Natural killer cell (primary cell): Measurements from ENCODE around the gene SLC9A7. TPM values are rescaled to one million over a fixed set of nuclear protein-coding genes. Genes with fewer than 3 reads are reported as not detected.

Experiments used
- ATAC-seq, 3 donors: fragments of 150-1000 bp in 2 of 3; fragments of 200-7000 bp in 1 of 3; cut with Tn5 transposase; 1 replicate in 1 of 3; 2 replicates in 2 of 3; pipeline ENCODE4 v1.10.0; 2021; ENCODE audit warnings: mild to moderate bottlenecking in 2 of 3, moderate library complexity in 2 of 3
- DNase-seq, 2 donors: peaks; one replicate each; pipeline versions ENCODE4 v3.0.0 to v3.0.0-alpha.2; 2013 to 2021; ENCODE audit warnings: mixed read lengths in 1 of 2
- H3K27ac ChIP-seq: one replicate; pipeline ENCODE4 v1.5.1; 2013; ENCODE audit warnings: mild to moderate bottlenecking, low read length
- H3K27me3 ChIP-seq: one replicate; pipeline ENCODE4 v1.6.1; 2013; ENCODE audit warnings: low read length; ENCODE audit not compliant: control insufficient read depth, insufficient read depth
- H3K36me3 ChIP-seq: one replicate; pipeline ENCODE4 v1.6.1; 2013; ENCODE audit warnings: low read length; ENCODE audit not compliant: control insufficient read depth, insufficient read depth
- H3K4me1 ChIP-seq: one replicate; pipeline ENCODE4 v1.6.1; 2013; ENCODE audit warnings: low read length; ENCODE audit not compliant: control insufficient read depth, insufficient read depth
- H3K4me3 ChIP-seq: one replicate; pipeline ENCODE4 v1.5.1; 2013; ENCODE audit warnings: low read length
- H3K9me3 ChIP-seq: one replicate; pipeline ENCODE4 v1.6.1; 2013; ENCODE audit warnings: low read length; ENCODE audit not compliant: control insufficient read depth, insufficient read depth
- H3K27ac Mint-ChIP-seq, 2 donors: one replicate each; pipeline ENCODE4 v1.8.0; 2022; ENCODE audit warnings: mild to moderate bottlenecking in 2 of 2, mixed read lengths in 2 of 2, moderate library complexity in 1 of 2
- H3K27me3 Mint-ChIP-seq, 2 donors: one replicate each; pipeline ENCODE4 v1.8.0; 2022; ENCODE audit warnings: low read depth in 2 of 2, mixed read lengths in 2 of 2
- H3K36me3 Mint-ChIP-seq: one replicate; pipeline ENCODE4 v1.8.0; 2022; ENCODE audit warnings: mixed read lengths
- H3K4me1 Mint-ChIP-seq, 2 donors: one replicate each; pipeline ENCODE4 v1.8.0; 2022; ENCODE audit warnings: mixed read lengths in 2 of 2
- H3K4me3 Mint-ChIP-seq: one replicate; pipeline ENCODE4 v1.8.0; 2022; ENCODE audit warnings: mild to moderate bottlenecking, moderate library complexity, mixed read lengths
- H3K9me3 Mint-ChIP-seq, 2 donors: one replicate each; pipeline ENCODE4 v1.8.0; 2022; ENCODE audit warnings: mixed read lengths in 2 of 2
- CTCF ChIP-seq: fragments of 200-600 bp; IDR thresholded peaks from one replicate; pipeline ENCODE4 v1.8.0; 2022; ENCODE audit warnings: antibody characterized with exemption
- WGBS: methylation state at CpG from one replicate; pipeline ENCODE4 v1.1.7; 2013; ENCODE audit warnings: missing lambda C conversion rate; ENCODE audit not compliant: insufficient coverage; 5-methylcytosine and 5-hydroxymethylcytosine counted together
- intact Hi-C: fragments of 100-400 bp; cut with micrococcal nuclease; formaldehyde crosslinking; loops from one replicate; pipeline ENCODE4 v1.14.2; 2022
- total RNA-seq, 4 donors: library from RNA; stranded (reverse); fragments of 120-200 nt in 1 of 4; gene quantifications; one replicate each; pipeline versions ENCODE4 v1.2.3 to v1.2.4, GENCODE V29; 2013 to 2022

Gene SLC9A7
- total RNA-seq, 3 donors from 2014 or later (not counting 1 experiment from before 2014, with no cell fraction given) = 0.39 to 1.1 (median 0.75) TPM

- Mint-ChIP-seq H3K27me3 (peaks cover 7 to 58% of the 10 kb centered on the region in 2 donors), H3K27ac (no peak overlapping the region), H3K4me3 (no peak overlapping the region), H3K9me3 (no peaks in the 10 kb centered on the region), H3K36me3 (no peaks in the 10 kb centered on the region), H3K4me1 (peaks cover 3 to 7% of the 10 kb centered on the region in 2 donors)
- DNase-seq (no peak), ATAC-seq (no peak)
- H3K27me3 ChIP-seq = no peaks in the 10 kb centered on the region
- WGBS = 85% methylated on average over 1 of the region's 1 CpG
- H3K27ac ChIP-seq = no peak overlapping the region
- H3K36me3 ChIP-seq = no peaks in the 10 kb centered on the region
- intact Hi-C loops = no loop called here
- H3K4me1 ChIP-seq = peaks cover 5% of the 10 kb centered on the region
- H3K9me3 ChIP-seq = no peaks in the 10 kb centered on the region
- TF ChIP-seq CTCF = no peak
- H3K4me3 ChIP-seq = no peak overlapping the region
Measured at GRCh38 chrX:46630141-46630540, 128.8 kb downstream of the SLC9A7 start.

DNA sequence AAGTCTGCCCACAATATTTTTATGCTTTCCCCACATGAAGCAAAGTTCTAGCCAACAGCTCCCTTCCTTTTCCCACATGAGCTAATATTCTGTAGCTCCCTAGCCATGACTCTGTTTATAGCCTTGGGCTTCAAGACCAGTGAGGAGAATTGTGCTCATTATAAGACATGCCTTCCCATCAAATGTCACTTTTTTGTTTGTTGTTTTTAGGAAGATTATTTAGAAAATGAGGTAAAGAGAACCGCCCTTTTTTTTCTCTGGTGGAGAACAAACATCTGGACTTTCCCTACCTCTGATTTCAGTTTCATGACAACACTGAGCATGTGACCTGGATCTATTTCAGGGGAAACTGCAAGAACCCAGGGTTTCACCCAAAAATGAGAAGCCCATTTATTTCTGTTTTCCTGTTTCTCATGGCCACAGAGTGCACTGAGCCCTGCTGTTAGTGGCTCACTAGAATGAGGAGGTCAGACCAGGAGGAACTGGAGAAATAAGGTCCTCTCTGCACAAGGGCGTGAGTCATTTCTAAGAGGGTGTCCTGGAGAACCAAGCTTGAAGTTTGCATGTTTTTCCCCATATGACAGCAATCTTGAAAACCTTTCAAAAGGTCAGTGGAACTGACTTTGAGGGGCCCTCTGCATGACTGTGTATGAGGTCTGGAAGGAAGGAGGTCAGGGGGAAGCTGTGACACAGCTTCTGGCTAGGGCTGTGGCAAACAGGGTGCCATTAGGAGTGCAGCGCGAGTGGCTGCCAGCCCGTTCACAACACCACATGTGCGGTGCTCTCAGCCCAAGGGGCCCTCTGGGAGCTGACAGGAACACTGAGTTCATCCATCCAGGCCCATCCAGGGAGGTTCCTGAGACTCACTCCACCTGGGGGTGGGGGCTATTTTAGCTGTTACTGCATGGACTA is 130.2 kb downstream of the SLC9A7 start:
- Mint-ChIP-seq H3K27me3 (peaks cover 7 to 45% of the 10 kb centered on the region in 2 donors), H3K36me3 (no peaks in the 10 kb centered on the region), H3K4me1 (no peaks in the 10 kb centered on the region), H3K27ac (no peak overlapping the region), H3K4me3 (no peak overlapping the region), H3K9me3 (no peaks in the 10 kb centered on the region)
- TF ChIP-seq CTCF = no peak
- H3K36me3 ChIP-seq = no peaks in the 10 kb centered on the region
- intact Hi-C loops = no loop called here
- H3K27me3 ChIP-seq = no peaks in the 10 kb centered on the region
- peak in 1 of 2 donors; percentile 8 for DNase-seq
- H3K9me3 ChIP-seq = no peaks in the 10 kb centered on the region
- peak; percentile 29 to 62 (median 42) for ATAC-seq
- no peak overlapping the region for H3K4me3 ChIP-seq
- WGBS = 32% methylated on average over 5 of the region's 6 CpGs
- peaks cover 5% of the 10 kb centered on the region for H3K4me1 ChIP-seq
- peak overlapping the region; percentile 50 for H3K27ac ChIP-seq

DNA sequence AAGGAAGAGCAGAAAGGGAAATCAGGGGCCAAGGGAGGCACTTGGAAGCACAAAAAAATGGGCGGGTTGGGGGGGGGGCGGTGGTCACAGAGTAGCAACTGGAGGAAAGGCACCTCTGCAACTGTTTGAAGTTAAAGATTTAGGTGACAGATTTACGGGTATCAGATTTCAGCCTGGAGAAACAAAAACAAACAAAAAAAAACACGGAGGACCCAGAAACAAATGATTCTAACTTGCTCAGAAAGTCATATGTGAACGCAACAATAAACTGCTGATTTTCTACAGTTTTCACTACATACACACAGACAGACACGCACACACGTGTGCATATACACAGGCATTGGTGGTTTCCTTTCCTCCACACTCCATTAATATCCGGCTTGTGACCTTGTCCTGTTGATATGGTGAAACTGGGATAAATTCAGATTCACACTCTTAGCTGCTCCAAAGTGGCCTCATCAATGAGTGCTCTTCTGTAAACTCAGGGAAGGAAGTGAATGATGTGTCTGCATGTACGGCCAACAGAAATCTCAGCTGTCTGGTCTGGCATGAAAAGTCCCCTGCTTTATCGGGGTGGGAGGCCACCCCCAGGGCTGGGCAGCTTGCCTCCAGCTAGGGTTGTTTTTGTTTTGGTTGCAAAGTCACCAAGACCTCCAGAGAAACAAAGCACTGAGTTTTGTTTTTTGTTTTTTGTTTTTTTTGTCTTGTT is 131.1 kb downstream of the SLC9A7 start:
- no peak overlapping the region for H3K27ac Mint-ChIP-seq
- Histone ChIP-seq H3K4me3 (no peak overlapping the region), H3K27ac (peak overlapping the region; percentile 50), H3K4me1 (peaks cover 5% of the 10 kb centered on the region), H3K36me3 (no peaks in the 10 kb centered on the region), H3K27me3 (no peaks in the 10 kb centered on the region), H3K9me3 (no peaks in the 10 kb centered on the region)
- H3K4me3 Mint-ChIP-seq = no peak overlapping the region
- DNase-seq (no peak), ATAC-seq (no peak)
- H3K9me3 Mint-ChIP-seq = no peaks in the 10 kb centered on the region
- 63% methylated on average over 9 of the region's 10 CpGs for WGBS
- intact Hi-C loops = no loop called here
- H3K27me3 Mint-ChIP-seq = peaks cover 7 to 52% of the 10 kb centered on the region in 2 donors
- TF ChIP-seq CTCF = no peak
- H3K4me1 Mint-ChIP-seq = no peaks in the 10 kb centered on the region
- no peaks in the 10 kb centered on the region for H3K36me3 Mint-ChIP-seq
